Esophagus squamous epithelium (tissue), 5 donors: ENCODE measurements around the gene TLE3. TPM values are rescaled to one million over a fixed set of nuclear protein-coding genes. Genes with fewer than 3 reads are reported as not detected.
"Not testable (repeated sequence)": the region's sequence is repeated elsewhere in the genome, so short reads cannot be mapped to it uniquely, and the experiment has no call there.

ENCODE experiments used
- DNase-seq: peaks from one replicate; lab custom pipeline; 2025; lab: John Stamatoyannopoulos, UW
- H3K27ac ChIP-seq, 4 donors: fragments of 200-600 bp; sonication (generic); one replicate each; pipeline ENCODE4 v1.5.1; 2016 to 2019; ENCODE audit warnings: mild to moderate bottlenecking in 1 of 4
- H3K27me3 ChIP-seq, 4 donors: fragments of 200-600 bp; sonication (generic); 1 replicate in 3 of 4; 2 replicates in 1 of 4; pipeline versions ENCODE4 v1.5.1 to v1.6.0; 2017 to 2021; ENCODE audit warnings: antibody characterized with exemption in 1 of 4
- H3K36me3 ChIP-seq, 3 donors: fragments of 200-600 bp; sonication (generic); one replicate each; pipeline ENCODE4 v1.5.1; 2016 to 2019
- H3K4me1 ChIP-seq, 3 donors: fragments of 200-600 bp; sonication (generic); one replicate each; pipeline ENCODE4 v1.5.1; 2017 to 2019
- H3K4me3 ChIP-seq, 4 donors: fragments of 200-600 bp; sonication (generic); 1 replicate in 3 of 4; 2 replicates in 1 of 4; pipeline ENCODE4 v1.5.1; 2016 to 2019; ENCODE audit warnings: mild to moderate bottlenecking in 2 of 4, moderate library complexity in 1 of 4
- H3K9me3 ChIP-seq, 3 donors: fragments of 200-600 bp; sonication (generic); one replicate each; pipeline ENCODE4 v1.5.1; 2016 to 2019
- CTCF ChIP-seq, 6 experiments: fragments of 450-650 bp in 4 of 6; fragments of 200-600 bp in 2 of 6; sonication (generic) in 2 of 6; IDR thresholded peaks; one replicate each; pipeline ENCODE4 v1.5.1; 2016 to 2019; ENCODE audit warnings: antibody characterized with exemption in 6 of 6, mild to moderate bottlenecking in 4 of 6, moderate library complexity in 4 of 6
- POLR2A ChIP-seq, 4 donors: fragments of 450-650 bp; IDR thresholded peaks; one replicate each; pipeline ENCODE4 v1.6.1; 2017; ENCODE audit warnings: antibody characterized with exemption in 4 of 4, mild to moderate bottlenecking in 4 of 4, moderate library complexity in 3 of 4
- WGBS, 2 donors: methylation state at CpG; one replicate each; pipeline ENCODE4 v1.1.5; 2018; 5-methylcytosine and 5-hydroxymethylcytosine counted together
- intact Hi-C: fragments of 100-400 bp; cut with DNase I; formaldehyde crosslinking; loops from one replicate; pipeline ENCODE4 v1.15.0; 2022
- total RNA-seq, 4 donors: library from RNA; depleted of rRNA; stranded (reverse); fragments of >200 nt; gene quantifications; one replicate each; pipeline ENCODE4 v1.1.0, GENCODE V29; 2016
- donor health status: DM: yes; HTN: yes; CAD: no.

The TLE3 gene
- total RNA-seq, 4 donors from 2014 or later = 49.6 to 133 (median 64.4) TPM

DNA sequence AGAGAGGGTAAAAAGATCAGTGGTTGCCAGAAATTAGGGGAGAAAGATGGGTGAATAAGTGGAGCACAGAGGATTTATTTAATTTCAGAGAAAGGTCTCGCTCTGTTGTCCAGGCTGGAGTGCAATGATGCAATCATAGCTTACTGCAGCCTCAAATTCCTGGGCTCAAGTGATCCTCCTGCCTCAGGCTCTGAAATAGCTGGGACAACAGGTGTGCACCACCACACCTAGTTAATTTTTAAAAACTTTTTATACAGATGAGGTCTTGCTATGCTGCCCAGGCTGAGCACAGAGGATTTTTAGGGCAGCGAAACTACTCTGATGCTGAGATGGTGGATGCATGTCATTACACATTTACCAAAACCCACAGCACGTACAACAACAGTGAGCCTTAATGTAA, 20.9 kb upstream of the TLE3 start:
- H3K27ac ChIP-seq = no peak overlapping the region
- H3K27me3 ChIP-seq = peaks cover 0 to 35% (median 0%) of the 10 kb centered on the region in 4 donors
- WGBS, 2 donors = 89 to 95% methylated on average over 3 of the region's 3 CpGs
- intact Hi-C loops = no loop called here
- H3K36me3 ChIP-seq = no peaks in the 10 kb centered on the region
- TF ChIP-seq POLR2A (IDR thresholded peaks at IDR 0.05) = no peak
- TF ChIP-seq CTCF (IDR thresholded peaks at IDR 0.05) = no peak
- peaks cover 3 to 34% (median 15%) of the 10 kb centered on the region in 3 donors for H3K4me1 ChIP-seq
- no peaks in the 10 kb centered on the region for H3K9me3 ChIP-seq
- no peak overlapping the region for H3K4me3 ChIP-seq
- no peak for DNase-seq

DNA sequence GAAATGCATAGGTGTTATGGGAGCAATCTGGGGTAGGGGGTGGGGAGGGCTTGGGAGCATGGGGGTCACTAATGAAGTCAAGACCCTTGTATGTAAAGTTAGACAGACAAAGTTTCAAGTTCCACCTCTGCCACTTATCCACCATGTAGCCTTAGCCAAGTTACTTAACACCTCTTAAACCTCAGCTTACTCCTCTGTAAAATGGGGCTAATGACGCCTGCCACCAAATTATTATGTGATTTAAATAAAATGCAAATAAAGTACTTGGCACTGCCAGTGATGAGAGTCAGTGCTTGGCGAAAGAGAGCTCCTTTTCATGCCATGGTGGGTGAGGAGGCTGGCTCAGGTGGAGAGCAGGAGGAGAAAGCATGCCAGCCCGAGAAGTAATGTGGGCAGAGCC, 18.6 kb upstream of the TLE3 start:
- Histone ChIP-seq H3K36me3 (no peaks in the 10 kb centered on the region), H3K9me3 (no peaks in the 10 kb centered on the region), H3K27me3 (peaks cover 0 to 31% (median 0%) of the 10 kb centered on the region in 4 donors), H3K4me3 (no peak overlapping the region), H3K4me1 (peaks cover 11 to 31% (median 15%) of the 10 kb centered on the region in 3 donors), H3K27ac (no peak overlapping the region)
- intact Hi-C loops = no loop called here
- no peak for DNase-seq
- WGBS, 2 donors = 53 to 74% methylated on average over 3 of the region's 3 CpGs
- no peak for TF ChIP-seq CTCF (IDR thresholded peaks at IDR 0.05)

GRCh38 chr15:70114221-70114620, 16.5 kb upstream of the TLE3 start:
- peaks cover 10 to 27% (median 11%) of the 10 kb centered on the region in 3 donors for H3K4me1 ChIP-seq
- intact Hi-C loops = no loop called here
- peaks cover 0 to 31% (median 0%) of the 10 kb centered on the region in 4 donors for H3K27me3 ChIP-seq
- 53 to 97% methylated on average over 1 to 3 of the region's 3 CpGs for WGBS, 2 donors
- H3K9me3 ChIP-seq = no peaks in the 10 kb centered on the region
- H3K27ac ChIP-seq = no peak overlapping the region
- DNase-seq = no peak
- no peaks in the 10 kb centered on the region for H3K36me3 ChIP-seq
- TF ChIP-seq POLR2A (IDR thresholded peaks at IDR 0.05) (no peak), CTCF (IDR thresholded peaks at IDR 0.05) (no peak)
- H3K4me3 ChIP-seq = no peak overlapping the region

DNA sequence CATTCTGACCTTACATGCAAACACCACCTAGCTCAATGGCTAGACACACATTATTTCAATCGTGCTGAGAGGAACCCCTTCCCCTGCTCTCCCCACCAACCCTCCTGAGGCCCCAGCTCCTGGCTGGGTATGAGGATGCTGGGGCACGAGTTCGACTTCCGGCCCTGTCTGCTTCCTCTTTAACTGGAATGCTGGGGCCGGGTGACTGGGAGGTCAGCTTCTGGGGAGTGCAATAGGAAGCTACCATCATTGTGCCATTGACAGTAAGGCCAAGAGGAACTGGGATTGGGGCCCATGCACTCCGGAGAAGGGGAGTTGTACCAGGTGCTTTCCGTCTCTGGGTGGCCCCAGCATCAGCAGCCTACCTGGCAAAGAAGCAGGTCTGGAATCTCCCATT, 15.6 kb upstream of the TLE3 start:
- Histone ChIP-seq H3K27me3 (peaks cover 0 to 31% (median 0%) of the 10 kb centered on the region in 4 donors), H3K36me3 (no peaks in the 10 kb centered on the region), H3K4me1 (peaks cover 10 to 27% (median 11%) of the 10 kb centered on the region in 3 donors), H3K27ac (no peak overlapping the region), H3K4me3 (no peak overlapping the region), H3K9me3 (no peaks in the 10 kb centered on the region)
- 27 to 56% methylated on average over 3 to 5 of the region's 7 CpGs for WGBS, 2 donors
- intact Hi-C loops = no loop called here
- peak; percentile 38 for DNase-seq
- TF ChIP-seq CTCF (IDR thresholded peaks at IDR 0.05) (no peak), POLR2A (IDR thresholded peaks at IDR 0.05) (no peak)

DNA sequence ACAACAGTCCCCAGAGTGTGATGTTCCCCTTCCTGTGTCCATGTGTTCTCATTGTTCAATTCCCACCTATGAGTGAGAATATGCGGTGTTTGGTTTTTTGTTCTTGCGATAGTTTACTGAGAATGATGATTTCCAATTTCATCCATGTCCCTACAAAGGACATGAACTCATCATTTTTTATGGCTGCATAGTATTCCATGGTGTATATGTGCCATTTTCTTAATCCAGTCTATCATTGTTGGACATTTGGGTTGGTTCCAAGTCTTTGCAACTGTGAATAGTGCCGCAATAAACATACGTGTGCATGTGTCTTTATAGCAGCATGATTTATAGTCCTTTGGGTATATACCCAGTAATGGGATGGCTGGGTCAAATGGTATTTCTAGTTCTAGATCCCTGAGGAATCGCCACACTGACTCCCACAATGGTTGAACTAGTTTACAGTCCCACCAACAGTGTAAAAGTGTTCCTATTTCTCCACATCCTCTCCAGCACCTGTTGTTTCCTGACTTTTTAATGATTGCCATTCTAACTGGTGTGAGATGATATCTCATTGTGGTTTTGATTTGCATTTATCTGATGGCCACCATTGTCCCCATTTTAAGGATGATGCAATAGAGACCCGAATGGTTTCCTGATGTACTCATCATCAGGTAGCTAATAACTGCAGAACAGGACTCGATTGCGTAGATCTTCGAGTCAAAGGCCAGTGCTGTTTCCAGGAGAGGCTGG, 15.0 kb upstream of the TLE3 start:
- intact Hi-C loops, H3K4me3 ChIP-seq, H3K36me3 ChIP-seq, H3K9me3 ChIP-seq, H3K27ac ChIP-seq, DNase-seq: not testable (repeated sequence)
- H3K4me1 ChIP-seq = peaks cover 10 to 27% (median 11%) of the 10 kb centered on the region in 3 donors
- WGBS, 2 donors = 77 to 91% methylated on average over 3 to 4 of the region's 9 CpGs
- H3K27me3 ChIP-seq = peaks cover 0 to 28% (median 0%) of the 10 kb centered on the region in 4 donors
